ENCODE measurements around the gene CCDC60.

Gene CCDC60

GRCh38 chr12:119301379-119301778 lies 33.1 kb upstream of the CCDC60 start:
- H3F3A ChIP-seq (ENCODE audit: control insufficient read depth, insufficient read depth) = no peaks in the 10 kb centered on the region
- H3K9me2 ChIP-seq (replicated peaks; ENCODE audit: control insufficient read depth, low read length) = no peaks in the 10 kb centered on the region
- H3K79me2 ChIP-seq (ENCODE audit: control insufficient read depth, low read length) = no peaks in the 10 kb centered on the region
- no peaks in the 10 kb centered on the region for H3K36me3 ChIP-seq (ENCODE audit: control insufficient read depth, low read length)
- H3K4me3 ChIP-seq (ENCODE audit: low read length) = no peak overlapping the region
- H3K4me1 ChIP-seq (ENCODE audit: control insufficient read depth, low read length) = no peaks in the 10 kb centered on the region
- H3K9me3 ChIP-seq (ENCODE audit: control insufficient read depth, insufficient read depth, low read length) = no peaks in the 10 kb centered on the region
- no peaks in the 10 kb centered on the region for H3K27me3 ChIP-seq (ENCODE audit: control insufficient read depth, low read length)
- no peak overlapping the region for H3K27ac ChIP-seq (ENCODE audit: low read depth, low read length)
- no peak for TF ChIP-seq EZH2phosphoT487 (IDR thresholded peaks at IDR 0.05; ENCODE audit: borderline replicate concordance, low read length)
- TF ChIP-seq, protein P1, sequence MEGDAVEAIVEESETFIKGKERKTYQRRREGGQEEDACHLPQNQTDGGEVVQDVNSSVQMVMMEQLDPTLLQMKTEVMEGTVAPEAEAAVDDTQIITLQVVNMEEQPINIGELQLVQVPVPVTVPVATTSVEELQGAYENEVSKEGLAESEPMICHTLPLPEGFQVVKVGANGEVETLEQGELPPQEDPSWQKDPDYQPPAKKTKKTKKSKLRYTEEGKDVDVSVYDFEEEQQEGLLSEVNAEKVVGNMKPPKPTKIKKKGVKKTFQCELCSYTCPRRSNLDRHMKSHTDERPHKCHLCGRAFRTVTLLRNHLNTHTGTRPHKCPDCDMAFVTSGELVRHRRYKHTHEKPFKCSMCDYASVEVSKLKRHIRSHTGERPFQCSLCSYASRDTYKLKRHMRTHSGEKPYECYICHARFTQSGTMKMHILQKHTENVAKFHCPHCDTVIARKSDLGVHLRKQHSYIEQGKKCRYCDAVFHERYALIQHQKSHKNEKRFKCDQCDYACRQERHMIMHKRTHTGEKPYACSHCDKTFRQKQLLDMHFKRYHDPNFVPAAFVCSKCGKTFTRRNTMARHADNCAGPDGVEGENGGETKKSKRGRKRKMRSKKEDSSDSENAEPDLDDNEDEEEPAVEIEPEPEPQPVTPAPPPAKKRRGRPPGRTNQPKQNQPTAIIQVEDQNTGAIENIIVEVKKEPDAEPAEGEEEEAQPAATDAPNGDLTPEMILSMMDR (IDR thresholded peaks at IDR 0.05; ENCODE audit: low read depth, low read length, poor library complexity, severe bottlenecking) = no peak
- H3K4me2 ChIP-seq (ENCODE audit: low read length) = no peak overlapping the region
- H4K20me1 ChIP-seq (ENCODE audit: control insufficient read depth, insufficient read depth, low read depth, low read length) = no peaks in the 10 kb centered on the region

GRCh38 chr12:119302451-119303080 lies 32.0 kb upstream of the CCDC60 start:
- Histone ChIP-seq H3K27ac (ENCODE audit: low read depth, low read length) (no peak overlapping the region), H4K20me1 (ENCODE audit: control insufficient read depth, insufficient read depth, low read depth, low read length) (no peaks in the 10 kb centered on the region), H3K4me1 (ENCODE audit: control insufficient read depth, low read length) (no peaks in the 10 kb centered on the region), H3K9me2 (replicated peaks; ENCODE audit: control insufficient read depth, low read length) (no peaks in the 10 kb centered on the region), H3K4me3 (ENCODE audit: low read length) (no peak overlapping the region), H3K4me2 (ENCODE audit: low read length) (no peak overlapping the region), H3K9me3 (ENCODE audit: control insufficient read depth, insufficient read depth, low read length) (no peaks in the 10 kb centered on the region), H3F3A (ENCODE audit: control insufficient read depth, insufficient read depth) (no peaks in the 10 kb centered on the region), H3K79me2 (ENCODE audit: control insufficient read depth, low read length) (no peaks in the 10 kb centered on the region), H3K36me3 (ENCODE audit: control insufficient read depth, low read length) (no peaks in the 10 kb centered on the region), H3K27me3 (ENCODE audit: control insufficient read depth, low read length) (no peaks in the 10 kb centered on the region)
- TF ChIP-seq, protein P1 (IDR thresholded peaks at IDR 0.05; ENCODE audit: low read depth, low read length, poor library complexity, severe bottlenecking) = no peak
- TF ChIP-seq EZH2phosphoT487 (IDR thresholded peaks at IDR 0.05; ENCODE audit: borderline replicate concordance, low read length) = no peak

DNA sequence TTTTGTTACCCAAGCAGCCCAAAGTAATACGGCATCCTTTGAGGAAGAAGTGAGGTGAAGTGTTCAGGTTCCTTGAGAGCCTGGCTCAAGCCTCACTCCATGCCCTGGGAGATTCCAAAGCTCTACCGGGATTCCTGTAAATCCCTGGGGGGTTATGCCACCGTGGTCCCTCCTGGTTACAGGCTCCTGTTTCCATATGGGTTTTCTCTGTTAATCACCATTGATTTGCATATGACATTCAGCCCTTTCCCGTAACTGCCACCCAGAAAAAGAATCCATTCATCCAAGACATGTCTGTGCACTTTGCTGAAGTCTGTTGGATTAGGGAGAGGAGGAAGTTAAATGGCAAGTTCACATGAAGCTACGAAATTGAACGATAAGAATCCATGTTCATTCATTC lies 27.9 kb upstream of the CCDC60 start:
- H3K4me1 ChIP-seq (ENCODE audit: control insufficient read depth, low read length) = no peaks in the 10 kb centered on the region
- H3K9me2 ChIP-seq (replicated peaks; ENCODE audit: control insufficient read depth, low read length) = no peaks in the 10 kb centered on the region
- no peaks in the 10 kb centered on the region for H4K20me1 ChIP-seq (ENCODE audit: control insufficient read depth, insufficient read depth, low read depth, low read length)
- no peaks in the 10 kb centered on the region for H3K79me2 ChIP-seq (ENCODE audit: control insufficient read depth, low read length)
- no peaks in the 10 kb centered on the region for H3F3A ChIP-seq (ENCODE audit: control insufficient read depth, insufficient read depth)
- no peaks in the 10 kb centered on the region for H3K9me3 ChIP-seq (ENCODE audit: control insufficient read depth, insufficient read depth, low read length)
- no peak overlapping the region for H3K4me2 ChIP-seq (ENCODE audit: low read length)
- H3K36me3 ChIP-seq (ENCODE audit: control insufficient read depth, low read length) = no peaks in the 10 kb centered on the region
- TF ChIP-seq EZH2phosphoT487 (IDR thresholded peaks at IDR 0.05; ENCODE audit: borderline replicate concordance, low read length) = no peak
- TF ChIP-seq, protein P1 (IDR thresholded peaks at IDR 0.05; ENCODE audit: low read depth, low read length, poor library complexity, severe bottlenecking) = no peak
- H3K27me3 ChIP-seq (ENCODE audit: control insufficient read depth, low read length) = no peaks in the 10 kb centered on the region
- no peak overlapping the region for H3K4me3 ChIP-seq (ENCODE audit: low read length)
- no peak overlapping the region for H3K27ac ChIP-seq (ENCODE audit: low read depth, low read length)

Data from DOHH2 (cell line).